ENCODE results near the gene SRGAP3. TPM values are rescaled to one million over a fixed set of nuclear protein-coding genes. Genes with fewer than 3 reads are reported as not detected.

SRGAP3 gene
- total and polyA plus RNA-seq, 8 donors: 5.1 to 28.9 (median 22.4) TPM

DNA sequence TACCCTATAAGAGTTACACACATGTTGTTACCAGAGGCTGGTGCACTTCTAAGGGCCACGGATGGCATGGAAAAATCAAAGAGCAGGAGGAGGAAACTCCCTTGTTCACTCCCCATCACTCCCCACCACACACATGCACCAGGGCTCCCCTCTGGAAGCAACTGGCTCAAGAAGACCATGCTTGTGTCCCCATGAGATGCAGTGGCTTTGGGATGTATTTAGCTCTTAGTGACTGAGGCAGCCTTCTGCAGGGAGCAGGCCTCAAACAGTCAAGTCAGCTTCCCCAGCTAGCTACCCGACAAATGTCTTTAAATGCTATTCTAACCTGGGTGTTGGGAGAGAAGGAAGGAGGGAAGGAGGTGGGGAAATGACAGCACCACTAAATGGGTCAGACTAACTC, 253.2 kb downstream of the SRGAP3 start:
- Histone ChIP-seq H3K4me1 (no peaks in the 10 kb centered on the region), H3K27ac (no peak overlapping the region), H3K9me3 (no peaks in the 10 kb centered on the region), H3K4me3 (no peak overlapping the region), H3K36me3 (no peaks in the 10 kb centered on the region), H3K27me3 (no peaks in the 10 kb centered on the region)
- ATAC-seq (no peak), DNase-seq (no peak)
- TF ChIP-seq, protein P1, sequence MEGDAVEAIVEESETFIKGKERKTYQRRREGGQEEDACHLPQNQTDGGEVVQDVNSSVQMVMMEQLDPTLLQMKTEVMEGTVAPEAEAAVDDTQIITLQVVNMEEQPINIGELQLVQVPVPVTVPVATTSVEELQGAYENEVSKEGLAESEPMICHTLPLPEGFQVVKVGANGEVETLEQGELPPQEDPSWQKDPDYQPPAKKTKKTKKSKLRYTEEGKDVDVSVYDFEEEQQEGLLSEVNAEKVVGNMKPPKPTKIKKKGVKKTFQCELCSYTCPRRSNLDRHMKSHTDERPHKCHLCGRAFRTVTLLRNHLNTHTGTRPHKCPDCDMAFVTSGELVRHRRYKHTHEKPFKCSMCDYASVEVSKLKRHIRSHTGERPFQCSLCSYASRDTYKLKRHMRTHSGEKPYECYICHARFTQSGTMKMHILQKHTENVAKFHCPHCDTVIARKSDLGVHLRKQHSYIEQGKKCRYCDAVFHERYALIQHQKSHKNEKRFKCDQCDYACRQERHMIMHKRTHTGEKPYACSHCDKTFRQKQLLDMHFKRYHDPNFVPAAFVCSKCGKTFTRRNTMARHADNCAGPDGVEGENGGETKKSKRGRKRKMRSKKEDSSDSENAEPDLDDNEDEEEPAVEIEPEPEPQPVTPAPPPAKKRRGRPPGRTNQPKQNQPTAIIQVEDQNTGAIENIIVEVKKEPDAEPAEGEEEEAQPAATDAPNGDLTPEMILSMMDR (IDR thresholded peaks at IDR 0.05): no peak
- intact Hi-C loops (cut with DNase I): no loop called here

DNA sequence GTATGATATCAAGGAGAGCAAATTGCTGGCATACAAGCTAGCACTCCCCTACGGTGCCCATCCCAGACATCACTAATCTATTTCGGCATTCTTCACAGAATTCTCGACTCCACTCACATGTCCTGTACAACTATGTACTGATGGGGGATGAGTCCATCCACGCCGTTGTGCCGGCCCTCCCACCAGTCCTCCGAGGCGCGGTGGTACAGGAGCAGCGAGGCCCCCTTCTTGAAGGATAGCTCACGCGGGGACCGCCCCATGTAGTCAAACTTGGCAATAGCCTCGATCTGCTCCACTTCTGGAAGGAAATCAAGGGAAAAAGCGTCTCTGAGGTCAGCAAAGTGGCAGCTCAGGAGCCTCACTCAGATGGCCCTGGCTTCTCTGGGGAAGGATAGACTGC, 255.2 kb downstream of the SRGAP3 start:
- TF ChIP-seq, protein P1 (IDR thresholded peaks at IDR 0.05): no peak
- no peaks in the 10 kb centered on the region for H3K27me3 ChIP-seq
- intact Hi-C loops (cut with DNase I): no loop called here
- DNase-seq: no peak
- H3K27ac ChIP-seq: no peak overlapping the region
- H3K4me3 ChIP-seq: no peak overlapping the region
- ATAC-seq: no peak
- no peaks in the 10 kb centered on the region for H3K4me1 ChIP-seq
- H3K9me3 ChIP-seq: no peaks in the 10 kb centered on the region
- H3K36me3 ChIP-seq: no peaks in the 10 kb centered on the region

DNA sequence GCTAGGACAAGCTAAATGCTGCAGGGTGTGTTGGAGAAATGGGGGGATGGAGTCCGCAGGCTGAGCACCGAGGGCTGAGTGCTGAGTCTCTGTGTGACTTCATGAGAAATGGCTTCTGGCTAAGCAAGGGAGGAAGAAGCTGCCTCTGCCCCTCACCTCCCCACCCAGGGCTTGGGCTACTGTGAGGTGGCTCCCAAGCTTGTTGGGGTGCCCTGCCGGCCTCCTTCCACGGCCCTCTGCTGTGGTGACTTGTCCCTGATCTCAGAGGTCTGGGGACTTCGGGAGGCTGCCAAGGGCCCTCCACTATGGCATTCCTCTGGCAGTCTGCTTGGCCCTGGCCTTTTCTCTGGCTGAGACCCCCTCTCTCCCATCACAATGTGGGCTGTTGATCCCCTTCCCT, 256.1 kb downstream of the SRGAP3 start:
- Histone ChIP-seq H3K27ac (no peak overlapping the region), H3K27me3 (no peaks in the 10 kb centered on the region), H3K4me1 (no peaks in the 10 kb centered on the region), H3K9me3 (no peaks in the 10 kb centered on the region), H3K4me3 (no peak overlapping the region), H3K36me3 (no peaks in the 10 kb centered on the region)
- no peak for DNase-seq
- TF ChIP-seq, protein P1 (IDR thresholded peaks at IDR 0.05): no peak
- intact Hi-C loops (cut with DNase I): no loop called here
- no peak for ATAC-seq

GRCh38 chr3:8992854-8993253, 256.6 kb downstream of the SRGAP3 start:
- no peak for ATAC-seq
- intact Hi-C loops (cut with DNase I): no loop called here

GRCh38 chr3:8992199-8992598, 257.2 kb downstream of the SRGAP3 start:
- intact Hi-C loops (cut with DNase I): no loop called here
- Histone ChIP-seq H3K9me3 (no peaks in the 10 kb centered on the region), H3K4me1 (no peaks in the 10 kb centered on the region), H3K36me3 (no peaks in the 10 kb centered on the region), H3K4me3 (no peak overlapping the region), H3K27ac (no peak overlapping the region), H3K27me3 (no peaks in the 10 kb centered on the region)
- DNase-seq (no peak), ATAC-seq (no peak)
- TF ChIP-seq, protein P1 (IDR thresholded peaks at IDR 0.05): no peak

More at GRCh38 chr3:8992854-8993253, 256.6 kb downstream of the SRGAP3 start:
- TF ChIP-seq, protein P1 (IDR thresholded peaks at IDR 0.05): no peak
- Histone ChIP-seq H3K4me3 (no peak overlapping the region), H3K9me3 (no peaks in the 10 kb centered on the region), H3K4me1 (no peaks in the 10 kb centered on the region), H3K27me3 (no peaks in the 10 kb centered on the region), H3K27ac (no peak overlapping the region), H3K36me3 (no peaks in the 10 kb centered on the region)
- DNase-seq: no peak
